ENCODE results near the gene XDH. TPM values are rescaled to one million over a fixed set of nuclear protein-coding genes. Genes with fewer than 3 reads are reported as not detected.

The XDH gene
- total and polyA plus RNA-seq, 12 donors, result 0.01 to 0.16 (median 0.08) TPM; not detected in 7

DNA sequence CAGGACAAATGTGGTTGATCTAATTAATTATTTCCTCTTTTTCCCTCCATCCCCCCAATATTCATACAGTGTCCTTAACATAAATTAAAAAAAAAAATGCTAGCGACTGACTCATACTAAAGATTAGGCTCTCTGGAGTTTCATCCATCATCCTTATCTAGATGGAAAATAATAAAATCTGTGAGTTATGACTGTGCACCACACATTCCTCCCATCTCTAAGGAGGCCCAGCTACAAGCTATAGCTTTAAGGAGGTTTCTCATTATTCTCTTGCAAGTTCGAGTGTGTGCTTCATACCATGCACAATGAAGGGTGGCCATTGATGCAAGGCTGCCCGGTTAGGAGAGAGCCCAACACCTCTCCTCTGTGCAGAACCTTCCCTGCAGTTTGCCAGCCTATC, 77.3 kb downstream of the XDH start:
- TF ChIP-seq, protein P1, sequence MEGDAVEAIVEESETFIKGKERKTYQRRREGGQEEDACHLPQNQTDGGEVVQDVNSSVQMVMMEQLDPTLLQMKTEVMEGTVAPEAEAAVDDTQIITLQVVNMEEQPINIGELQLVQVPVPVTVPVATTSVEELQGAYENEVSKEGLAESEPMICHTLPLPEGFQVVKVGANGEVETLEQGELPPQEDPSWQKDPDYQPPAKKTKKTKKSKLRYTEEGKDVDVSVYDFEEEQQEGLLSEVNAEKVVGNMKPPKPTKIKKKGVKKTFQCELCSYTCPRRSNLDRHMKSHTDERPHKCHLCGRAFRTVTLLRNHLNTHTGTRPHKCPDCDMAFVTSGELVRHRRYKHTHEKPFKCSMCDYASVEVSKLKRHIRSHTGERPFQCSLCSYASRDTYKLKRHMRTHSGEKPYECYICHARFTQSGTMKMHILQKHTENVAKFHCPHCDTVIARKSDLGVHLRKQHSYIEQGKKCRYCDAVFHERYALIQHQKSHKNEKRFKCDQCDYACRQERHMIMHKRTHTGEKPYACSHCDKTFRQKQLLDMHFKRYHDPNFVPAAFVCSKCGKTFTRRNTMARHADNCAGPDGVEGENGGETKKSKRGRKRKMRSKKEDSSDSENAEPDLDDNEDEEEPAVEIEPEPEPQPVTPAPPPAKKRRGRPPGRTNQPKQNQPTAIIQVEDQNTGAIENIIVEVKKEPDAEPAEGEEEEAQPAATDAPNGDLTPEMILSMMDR (IDR thresholded peaks at IDR 0.05), result no peak
- H3K4me3 ChIP-seq, result no peak overlapping the region
- intact Hi-C loops (cut with DNase I), result loop anchor here in 7 of 10 donors (5.0 to 10.0 kb wide), 4 partner anchors 162 to 620 kb away; no protein-coding TSS in a partner anchor
- no peaks in the 10 kb centered on the region for H3K27me3 ChIP-seq
- no peaks in the 10 kb centered on the region for H3K36me3 ChIP-seq
- ATAC-seq, result no peak
- peaks cover 0 to 17% (median 0%) of the 10 kb centered on the region in 9 donors for H3K4me1 ChIP-seq
- 68 to 89% methylated on average over 3 of the region's 3 CpGs for WGBS, 2 donors
- no peak overlapping the region for H3K27ac ChIP-seq
- no peak for DNase-seq
- no peaks in the 10 kb centered on the region for H3K9me3 ChIP-seq

DNA sequence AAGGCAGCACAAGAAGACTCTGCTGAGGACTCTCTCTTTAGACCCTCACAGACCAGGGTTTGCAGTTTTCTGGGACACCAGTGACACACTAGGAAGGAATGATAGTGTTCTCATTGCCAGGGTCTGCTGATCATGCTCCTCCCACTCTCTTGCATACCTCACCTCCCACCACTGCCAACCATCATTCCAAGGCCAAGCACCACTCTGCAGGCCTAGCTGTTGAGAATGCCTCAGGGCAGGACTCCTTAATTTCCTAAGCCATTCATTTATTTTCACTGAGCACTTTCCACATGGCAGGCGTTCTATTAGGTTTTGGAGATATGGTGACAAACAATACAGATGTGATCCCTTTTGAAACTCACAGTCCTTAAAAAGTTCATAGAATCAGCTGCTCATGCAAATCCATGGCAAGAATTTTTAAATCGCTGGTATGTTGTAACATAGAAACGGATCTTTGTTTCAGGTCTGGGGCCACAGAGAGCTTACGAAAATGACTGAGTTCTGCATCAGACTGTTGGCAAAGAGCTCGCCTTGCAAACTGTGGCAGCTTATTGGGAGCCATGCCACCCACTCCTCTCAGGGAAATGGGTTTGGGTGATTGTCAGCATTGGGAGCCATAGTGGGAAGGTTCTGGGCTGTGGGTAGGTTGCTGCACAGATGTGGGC, 78.5 kb downstream of the XDH start:
- 75 to 76% methylated on average over 5 of the region's 5 CpGs for WGBS, 2 donors
- intact Hi-C loops (cut with DNase I), result loop anchor here in 8 of 10 donors (2.0 to 10.0 kb wide), 5 partner anchors 161 to 621 kb away; no protein-coding TSS in a partner anchor
- DNase-seq, result no peak
- H3K4me1 ChIP-seq, result peaks cover 0 to 23% (median 0%) of the 10 kb centered on the region in 9 donors
- H3K27me3 ChIP-seq, result no peaks in the 10 kb centered on the region
- no peaks in the 10 kb centered on the region for H3K9me3 ChIP-seq
- ATAC-seq, result peak in 4 of 8 donors; percentile 48 to 73 (median 57)
- TF ChIP-seq, protein P1 (IDR thresholded peaks at IDR 0.05), result no peak
- H3K4me3 ChIP-seq, result no peak overlapping the region
- H3K36me3 ChIP-seq, result no peaks in the 10 kb centered on the region
- H3K27ac ChIP-seq, result no peak overlapping the region

DNA sequence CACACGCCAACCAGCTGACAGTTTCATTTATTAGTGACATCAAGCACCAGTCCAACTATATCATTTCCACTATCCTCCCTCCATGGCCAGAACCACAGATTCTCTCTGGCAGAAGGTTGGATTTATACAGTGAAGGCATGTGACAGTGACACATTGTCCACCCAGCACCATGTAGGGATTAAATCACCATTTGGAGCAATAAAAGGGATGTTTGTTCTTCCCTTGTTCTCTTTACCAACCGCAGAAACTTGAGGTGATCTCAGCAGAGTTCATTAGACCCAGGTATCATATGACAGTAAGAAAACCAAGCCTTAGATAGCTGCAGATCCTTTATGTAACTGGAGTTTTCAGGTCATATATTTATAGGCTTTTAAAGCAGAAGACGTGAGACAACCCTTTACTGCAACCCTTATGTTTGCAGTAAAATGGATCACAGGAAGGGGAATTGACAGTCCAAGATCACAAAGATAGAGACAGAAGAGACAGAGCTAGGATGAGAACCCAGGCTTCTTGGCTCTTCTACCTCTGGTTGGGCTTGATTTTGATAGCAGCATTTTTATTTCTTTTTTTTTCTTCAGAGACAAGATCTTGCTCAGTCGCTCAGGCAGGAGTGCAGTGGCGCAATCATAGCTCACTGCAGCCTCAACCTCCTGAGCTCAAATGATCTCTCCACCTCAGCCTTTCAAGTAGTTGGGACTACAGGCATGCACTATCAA, 80.1 kb downstream of the XDH start:
- TF ChIP-seq, protein P1 (IDR thresholded peaks at IDR 0.05), result no peak
- Histone ChIP-seq H3K4me1 (peaks cover 0 to 23% (median 0%) of the 10 kb centered on the region in 9 donors), H3K4me3 (no peak overlapping the region), H3K27ac (no peak overlapping the region), H3K9me3 (no peaks in the 10 kb centered on the region), H3K36me3 (no peaks in the 10 kb centered on the region), H3K27me3 (no peaks in the 10 kb centered on the region)
- no peak for DNase-seq
- ATAC-seq, result no peak
- 80 to 82% methylated on average over 5 of the region's 5 CpGs for WGBS, 2 donors
- intact Hi-C loops (cut with DNase I), result loop anchor here in 9 of 10 donors (2.0 to 10.0 kb wide), 11 partner anchors 62 to 622 kb away; partner anchors contain the start of gene EHD3 (in 5 of the 9)

DNA sequence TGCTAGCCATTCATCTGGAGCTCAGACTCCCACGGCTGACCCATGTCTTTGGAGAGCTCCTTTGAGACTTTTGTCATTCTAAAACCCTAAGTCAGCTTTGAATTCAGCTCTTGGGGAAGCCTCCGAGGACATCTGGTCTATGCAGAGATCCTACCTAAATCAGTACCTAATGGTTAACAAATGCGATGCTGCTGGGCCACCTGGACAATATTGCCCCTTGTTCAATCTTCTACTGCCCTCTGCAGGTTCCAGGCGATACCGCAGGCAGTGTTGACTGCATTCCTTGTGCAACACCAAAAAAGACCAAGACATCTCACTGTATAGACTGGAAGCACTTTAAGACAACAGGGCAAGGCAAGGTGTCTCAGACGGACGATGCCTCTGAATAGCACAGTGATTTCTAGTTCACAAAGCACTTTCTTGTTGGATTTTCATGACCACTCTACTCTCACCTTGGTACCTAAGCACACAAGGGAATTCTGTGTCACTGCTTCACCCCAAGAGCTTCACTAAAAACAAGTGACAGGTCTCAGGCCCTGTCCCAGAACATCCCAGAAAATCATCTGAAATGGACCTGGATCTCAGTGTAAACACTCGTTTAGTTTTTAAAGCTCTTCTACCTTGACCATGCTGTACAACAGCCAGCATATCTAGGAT, 80.9 kb downstream of the XDH start:
- intact Hi-C loops (cut with DNase I), result loop anchor here in 9 of 10 donors (2.0 to 10.0 kb wide), 14 partner anchors 61 to 621 kb away; partner anchors contain the start of gene EHD3 (in 5 of the 9)
- H3K27ac ChIP-seq, result no peak overlapping the region
- TF ChIP-seq, protein P1 (IDR thresholded peaks at IDR 0.05), result peak; percentile 82 to 98 (median 96)
- no peaks in the 10 kb centered on the region for H3K27me3 ChIP-seq
- ATAC-seq, result peak; percentile 69 to 90 (median 82)
- H3K9me3 ChIP-seq, result no peaks in the 10 kb centered on the region
- peak; percentile 72 to 81 for DNase-seq
- no peaks in the 10 kb centered on the region for H3K36me3 ChIP-seq
- peaks cover 0 to 23% (median 0%) of the 10 kb centered on the region in 9 donors for H3K4me1 ChIP-seq
- H3K4me3 ChIP-seq, result no peak overlapping the region
- WGBS, 2 donors, result 11 to 12% methylated on average over 8 of the region's 8 CpGs
